Hindlimb muscle (tissue), 1 donor: Measurements from ENCODE around the gene MCF2L. TPM values are rescaled to one million over a fixed set of nuclear protein-coding genes. Genes with fewer than 3 reads are reported as not detected.
"Not testable (repeated sequence)": the region's sequence is repeated elsewhere in the genome, so short reads cannot be mapped to it uniquely, and the experiment has no call there.

ENCODE experiments used
- DNase-seq: peaks from one replicate; pipeline ENCODE4 v3.0.0-alpha.2; 2013
- polyA plus RNA-seq: library from polyadenylated mRNA; unstranded; fragments of 120-200 nt; gene quantifications from one replicate; pipeline ENCODE4 v1.2.1, GENCODE V29; 2013; ENCODE audit not compliant: insufficient read length

MCF2L gene
- polyA plus RNA-seq, 1 donor = 23.3 TPM

DNA sequence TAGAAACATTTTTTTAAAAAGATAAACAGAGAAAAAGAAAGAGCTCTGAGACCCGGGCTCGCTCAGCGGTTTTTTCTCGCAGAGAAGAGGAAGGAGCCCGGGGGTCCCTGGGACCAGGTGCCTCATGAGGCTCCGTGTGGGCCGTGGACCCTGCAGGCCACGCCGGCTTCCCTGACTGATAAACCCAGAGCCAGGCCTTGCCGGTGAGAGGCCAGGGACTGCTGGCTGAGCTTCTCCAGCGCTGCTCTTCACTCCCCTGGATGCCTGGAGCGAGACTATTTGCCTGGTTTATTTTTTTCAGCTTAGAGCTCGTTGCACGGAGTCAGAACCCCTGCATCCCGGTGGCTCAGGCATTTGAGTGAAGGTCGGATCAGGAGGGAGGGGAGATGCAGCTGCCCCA is 83.2 kb downstream of the MCF2L start:
- DNase-seq = no peak

DNA sequence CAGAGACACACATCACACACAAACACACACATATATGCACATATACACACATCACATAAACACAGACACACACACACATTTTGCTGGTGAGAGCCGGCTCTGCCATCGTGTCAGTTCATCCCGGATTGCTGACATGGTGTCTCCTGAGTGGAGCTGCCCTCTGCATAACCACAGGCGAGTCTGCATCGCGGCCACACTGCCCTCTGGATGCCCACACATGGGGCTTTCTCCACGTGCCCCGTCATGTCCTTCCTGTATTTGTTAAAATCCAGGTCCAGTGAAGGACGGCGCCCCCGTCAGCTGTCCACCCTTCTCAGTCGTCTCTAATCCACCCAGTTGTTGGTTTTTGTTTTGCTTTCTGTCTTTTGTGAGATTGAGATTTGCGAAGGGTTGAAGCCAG is 84.0 kb downstream of the MCF2L start:
- DNase-seq = no peak

DNA sequence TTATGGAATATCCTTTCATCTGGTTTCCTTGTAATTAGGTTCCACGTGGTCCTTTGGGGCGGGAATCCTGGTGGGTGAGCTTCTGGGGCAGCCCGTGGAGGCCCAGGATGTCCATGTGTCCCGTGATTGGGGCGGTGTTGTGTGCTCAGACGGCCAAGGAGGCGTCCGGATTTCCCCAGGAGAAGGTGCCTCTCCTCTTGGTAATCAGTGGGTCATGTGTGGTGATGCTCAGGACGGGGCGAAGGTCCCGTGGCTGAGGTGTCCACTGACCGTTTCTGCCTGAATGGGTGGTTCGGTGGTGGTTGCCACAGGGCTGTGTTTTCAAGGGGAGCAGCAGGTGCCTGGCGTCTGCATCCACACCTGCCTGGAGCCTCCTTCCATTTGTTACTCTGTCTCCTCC is 84.4 kb downstream of the MCF2L start:
- no peak for DNase-seq

DNA sequence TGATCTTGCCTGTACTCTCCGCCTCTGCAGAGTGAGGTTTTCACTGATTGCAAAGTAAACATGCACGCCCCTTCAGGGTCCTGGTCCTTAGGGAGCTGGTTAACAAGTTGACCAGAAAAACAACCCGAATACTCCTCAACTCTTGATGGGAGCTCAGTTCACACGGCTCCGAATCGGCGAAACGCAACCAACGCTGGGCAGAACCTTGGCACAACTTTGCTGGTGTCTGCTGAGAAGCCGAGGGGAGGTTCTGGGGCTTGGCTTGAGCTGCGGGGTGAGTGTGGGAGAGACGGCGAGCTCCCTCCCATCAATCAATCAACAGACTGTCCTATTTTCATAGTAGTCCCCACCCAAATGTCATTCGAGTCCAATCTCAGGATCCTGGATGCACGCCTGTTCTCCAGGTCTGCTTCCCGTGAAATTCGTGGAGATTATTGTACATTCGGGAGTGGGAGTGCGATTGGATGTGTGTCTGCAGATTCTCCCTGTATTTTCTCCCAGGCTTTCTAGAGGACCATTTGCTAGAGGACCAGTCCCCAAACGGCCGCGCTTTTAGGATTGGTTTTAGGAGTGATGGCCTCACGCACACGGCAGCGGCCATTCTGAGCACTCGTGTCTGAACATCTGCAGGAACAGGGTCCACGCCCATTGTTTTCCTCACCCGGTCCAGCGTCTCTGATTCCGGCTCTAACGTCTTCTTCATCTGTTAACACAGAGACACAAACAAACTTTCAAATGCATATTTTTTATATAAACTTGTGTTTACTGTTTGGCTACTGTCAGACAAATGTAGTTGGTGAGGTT is 85.0 kb downstream of the MCF2L start:
- no peak for DNase-seq

DNA sequence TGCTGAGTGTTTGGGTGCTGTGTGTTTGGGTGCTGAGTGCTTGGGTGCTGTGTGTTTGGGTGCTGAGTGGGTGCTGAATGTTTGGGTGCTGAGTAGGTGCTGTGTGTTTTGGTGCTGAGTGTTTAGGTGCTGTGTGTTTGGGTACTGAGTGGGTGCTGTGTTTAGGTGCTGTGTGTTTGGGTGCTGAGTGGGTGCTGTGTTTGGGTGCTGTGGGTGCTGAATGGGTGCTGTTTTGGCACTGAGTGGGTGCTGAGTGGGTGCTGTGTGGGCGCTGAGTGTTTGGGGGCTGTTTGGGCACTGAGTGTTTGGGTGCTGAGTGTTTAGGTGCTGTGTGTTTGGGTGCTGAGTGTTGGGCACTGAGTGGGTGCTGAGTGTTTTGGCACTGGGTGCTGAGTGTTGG is 88.1 kb downstream of the MCF2L start:
- DNase-seq = no peak

DNA sequence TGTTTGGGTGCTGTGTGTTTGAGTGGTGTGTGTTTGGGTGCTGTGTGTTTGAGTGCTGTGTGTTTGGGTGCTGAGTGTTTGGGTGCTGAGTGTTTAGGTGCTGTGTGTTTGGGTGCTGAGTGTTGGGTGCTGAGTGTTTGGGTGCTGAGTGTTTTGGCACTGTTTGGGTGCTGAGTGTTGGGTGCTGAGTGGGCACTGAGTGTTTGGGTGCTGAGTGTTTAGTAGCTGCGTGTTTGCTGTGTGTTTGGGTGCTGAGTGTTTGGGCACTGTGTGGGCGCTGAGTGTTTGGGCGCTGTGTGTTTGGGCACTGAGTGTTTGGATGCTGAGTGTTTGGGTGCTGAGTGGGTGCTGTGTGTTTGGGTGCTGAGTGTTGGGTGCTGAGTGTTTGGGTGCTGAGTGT is 88.5 kb downstream of the MCF2L start:
- not testable (repeated sequence) for DNase-seq

DNA sequence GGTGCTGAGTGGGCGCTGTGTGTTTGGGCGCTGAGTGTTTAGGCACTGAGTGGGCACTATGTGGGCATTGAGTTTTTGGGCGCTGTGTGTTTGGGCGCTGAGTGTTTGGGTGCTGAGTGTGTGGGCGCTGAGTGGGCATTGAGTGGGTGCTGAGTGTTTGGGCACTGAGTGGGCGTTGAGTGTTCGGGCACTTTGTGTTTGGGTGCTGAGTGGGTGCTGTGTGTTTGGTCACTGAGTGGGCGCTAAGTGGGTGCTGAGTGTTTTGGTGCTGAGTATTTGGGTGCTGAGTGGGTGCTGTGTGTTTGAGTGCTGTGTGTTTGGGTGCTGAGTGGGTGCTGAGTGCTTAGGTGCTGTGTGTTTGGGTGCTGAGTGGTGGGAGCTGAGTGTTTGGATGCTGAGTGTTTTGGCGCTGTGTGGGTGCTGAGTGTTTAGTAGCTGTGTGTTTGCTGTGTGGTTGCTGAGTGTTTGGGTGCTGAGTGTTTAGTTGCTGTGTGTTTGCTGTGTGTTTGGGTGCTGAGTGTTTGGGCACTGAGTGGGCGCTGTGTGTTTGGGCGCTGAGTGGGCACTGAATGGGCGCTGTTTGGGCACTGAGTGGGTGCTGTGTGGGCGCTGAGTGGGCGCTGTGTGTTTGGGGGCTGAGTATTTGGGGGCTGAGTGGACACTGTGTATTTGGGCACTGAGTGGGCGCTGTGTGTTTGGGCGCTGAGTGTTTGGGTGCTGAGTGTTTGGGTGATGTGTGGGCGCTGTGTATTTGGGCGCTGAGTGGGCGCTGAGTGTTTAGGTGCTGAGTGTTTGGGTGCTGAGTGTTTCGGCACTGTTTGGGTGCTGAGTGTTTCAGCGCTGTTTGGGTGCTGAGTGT is 89.3 kb downstream of the MCF2L start:
- DNase-seq = no peak

DNA sequence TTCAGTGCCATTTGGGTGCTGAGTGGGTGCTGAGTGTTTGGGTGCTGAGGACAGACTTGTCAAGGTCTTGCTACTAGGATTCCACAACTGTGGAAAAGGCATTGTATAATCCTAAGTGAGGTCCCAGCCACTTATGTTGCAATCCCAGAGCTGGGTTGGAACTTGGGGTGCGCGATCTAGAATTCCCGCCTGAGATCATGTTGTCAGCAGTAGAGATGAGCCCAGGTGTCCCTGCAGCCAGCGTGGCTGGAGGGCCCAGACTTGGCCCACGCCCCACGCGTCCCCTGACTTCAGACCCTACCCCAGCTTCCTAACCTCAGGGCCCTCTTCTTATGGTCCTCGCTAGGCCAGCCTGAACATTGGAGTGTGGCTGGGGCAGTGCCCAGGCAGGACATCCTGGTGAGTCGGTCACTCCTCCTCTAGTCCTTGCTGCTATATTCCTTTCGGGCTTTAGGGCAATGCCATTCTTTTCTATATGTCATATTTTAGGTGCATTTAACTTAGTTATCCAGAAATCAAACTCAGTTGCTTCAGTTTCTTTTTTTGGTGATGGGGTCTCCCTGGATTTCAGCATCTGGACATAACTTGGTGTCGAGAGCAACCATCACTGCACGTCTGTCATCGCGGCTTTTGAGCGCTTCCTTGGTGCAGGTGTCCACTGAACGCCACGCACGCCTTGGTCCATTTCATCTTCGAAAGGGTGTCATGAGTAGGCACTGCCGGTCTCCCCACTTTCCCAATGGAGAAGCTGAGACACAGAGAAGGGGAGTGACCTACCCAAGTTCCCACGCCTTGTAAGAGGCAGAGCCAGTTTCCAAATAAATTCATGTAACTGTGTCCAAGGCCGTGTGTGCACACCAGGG is 90.2 kb downstream of the MCF2L start:
- no peak for DNase-seq

DNA sequence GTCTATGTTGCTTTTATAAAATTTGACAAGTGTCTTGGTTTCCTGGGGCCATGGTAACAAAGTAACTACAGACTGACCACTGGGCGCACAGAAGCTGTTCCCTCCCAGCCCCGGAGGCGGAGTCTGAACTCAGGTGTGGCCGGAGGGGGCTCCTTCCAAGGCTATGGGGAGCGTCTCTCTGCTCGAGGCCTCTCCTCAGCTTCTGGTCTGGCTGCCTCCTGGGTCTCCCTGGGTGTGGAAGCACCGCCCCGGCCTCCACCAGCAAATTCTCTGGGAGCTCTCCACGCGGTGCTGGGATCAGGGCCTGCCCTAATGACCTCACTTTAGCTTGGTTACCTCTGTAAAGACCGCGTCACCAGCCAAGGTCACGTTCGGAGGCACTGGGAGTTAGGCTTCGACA is 90.9 kb downstream of the MCF2L start:
- DNase-seq = no peak

DNA sequence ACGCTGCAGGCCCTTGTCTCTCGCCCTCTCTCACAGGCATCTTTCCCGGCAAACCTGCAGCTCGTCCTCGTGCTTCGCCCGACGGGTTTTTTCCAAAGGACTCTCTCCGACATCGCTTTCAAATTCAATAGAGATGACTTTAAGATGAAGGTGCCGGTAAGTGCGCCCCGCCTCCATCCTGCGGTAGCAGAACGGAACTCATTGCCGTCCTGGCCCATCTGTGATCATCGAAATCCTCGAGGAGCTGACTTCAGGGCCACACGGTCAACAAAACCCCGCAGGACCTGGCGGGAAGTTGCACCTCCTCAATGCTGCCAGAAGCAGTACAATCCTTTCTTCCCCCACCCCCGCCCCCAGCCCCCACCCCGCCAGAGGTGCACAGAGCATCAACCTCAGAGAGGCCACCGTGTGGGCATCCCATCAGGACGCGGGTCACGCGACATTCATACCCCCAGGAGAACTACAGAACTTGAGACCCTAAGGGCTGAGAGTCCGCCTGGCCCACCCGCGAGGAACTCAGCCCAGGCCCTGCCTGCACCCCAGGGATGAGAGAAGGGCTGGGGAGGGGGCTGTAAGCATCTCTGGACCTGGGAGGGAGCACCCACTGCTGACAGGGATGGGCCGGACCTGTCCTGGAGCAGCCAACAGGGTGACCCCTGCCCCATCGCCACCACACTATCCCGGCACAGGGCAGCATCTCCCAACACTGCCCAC is 91.7 kb downstream of the MCF2L start:
- DNase-seq = no peak

DNA sequence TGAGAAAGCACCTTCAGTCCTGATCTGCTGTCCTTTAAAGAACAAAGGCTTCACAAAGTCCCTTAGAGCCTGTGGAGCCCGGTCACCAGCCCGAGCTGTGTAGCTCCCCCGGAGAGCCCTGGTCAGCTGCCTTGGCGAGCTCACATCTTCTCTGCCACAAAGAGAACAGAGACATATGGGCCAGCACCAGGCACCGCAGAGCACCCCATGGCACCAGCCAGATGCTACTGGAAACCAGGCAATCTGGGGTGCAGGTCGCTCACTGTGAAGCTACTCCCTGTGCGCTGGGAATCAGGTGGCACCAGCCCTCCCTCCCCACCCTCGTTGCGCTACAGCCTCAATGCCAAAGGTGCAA is 92.2 kb downstream of the MCF2L start:
- DNase-seq = no peak

DNA sequence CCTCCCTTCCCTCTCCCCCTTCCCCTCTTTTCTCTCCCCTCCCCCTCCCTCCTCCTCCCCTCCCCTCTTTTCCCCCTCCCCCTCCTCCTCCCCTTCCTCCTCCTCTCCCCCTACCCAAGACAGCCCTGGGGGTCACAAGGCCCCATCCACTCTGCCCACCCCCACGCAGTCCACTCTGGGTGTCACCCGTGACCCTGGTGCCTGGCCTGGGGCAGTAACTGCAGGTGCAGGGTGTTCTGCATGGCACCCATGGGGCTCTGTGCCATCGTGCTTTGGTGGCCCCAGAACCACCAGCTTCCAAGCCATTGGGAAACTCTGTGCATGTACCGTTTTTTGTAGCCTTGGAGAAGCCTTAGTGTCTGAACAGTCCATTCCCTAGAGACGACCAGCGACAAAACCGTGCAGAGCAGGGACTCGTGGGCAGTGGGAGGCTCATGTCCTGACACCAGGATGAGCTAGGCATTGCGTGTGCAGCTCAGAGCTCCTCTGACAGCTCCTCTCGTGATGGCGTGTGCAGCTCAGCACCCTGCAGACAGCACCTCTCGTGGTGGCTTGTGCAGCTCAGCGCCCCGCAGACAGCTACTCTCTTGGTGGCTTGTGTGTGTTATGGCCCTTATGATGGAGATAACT is 92.9 kb downstream of the MCF2L start:
- DNase-seq = no peak

DNA sequence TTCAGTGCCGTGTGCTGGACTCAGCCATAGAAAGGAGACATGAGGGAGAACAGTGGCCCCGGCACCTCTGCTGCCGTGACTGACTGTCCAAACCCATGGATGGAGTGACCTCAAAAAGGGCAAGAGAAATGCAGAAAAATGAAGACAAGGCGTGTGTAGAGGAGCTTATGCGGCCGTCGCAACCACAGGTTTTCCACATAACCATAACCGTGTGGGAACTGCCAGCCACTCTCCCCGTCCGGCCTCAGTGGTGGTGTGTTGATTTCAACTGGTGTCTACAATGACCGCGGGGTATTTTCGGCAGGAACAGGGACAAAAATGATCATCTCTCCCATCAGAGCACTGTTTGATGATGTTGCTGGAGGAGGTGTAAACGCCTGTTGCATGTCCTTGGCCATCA is 93.7 kb downstream of the MCF2L start:
- no peak for DNase-seq

DNA sequence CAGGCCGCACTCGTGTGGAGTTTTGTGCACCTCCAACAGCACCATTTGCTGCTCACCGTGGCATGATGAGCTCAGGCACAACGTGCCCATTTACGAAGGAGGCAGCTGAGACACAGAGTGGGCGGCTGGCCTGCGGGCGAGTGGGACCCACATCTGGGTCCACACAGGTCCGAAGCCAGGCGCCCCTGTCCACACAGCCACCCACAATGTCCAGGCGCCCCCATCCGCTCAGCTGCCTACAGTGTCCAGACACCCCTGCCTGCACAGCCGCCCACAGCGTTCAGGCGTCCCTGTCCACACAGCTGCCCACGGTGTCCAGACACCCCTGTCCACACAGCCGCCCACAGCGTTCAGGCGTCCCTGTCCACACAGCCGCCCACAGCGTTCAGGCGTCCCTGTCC is 94.1 kb downstream of the MCF2L start:
- no peak for DNase-seq

DNA sequence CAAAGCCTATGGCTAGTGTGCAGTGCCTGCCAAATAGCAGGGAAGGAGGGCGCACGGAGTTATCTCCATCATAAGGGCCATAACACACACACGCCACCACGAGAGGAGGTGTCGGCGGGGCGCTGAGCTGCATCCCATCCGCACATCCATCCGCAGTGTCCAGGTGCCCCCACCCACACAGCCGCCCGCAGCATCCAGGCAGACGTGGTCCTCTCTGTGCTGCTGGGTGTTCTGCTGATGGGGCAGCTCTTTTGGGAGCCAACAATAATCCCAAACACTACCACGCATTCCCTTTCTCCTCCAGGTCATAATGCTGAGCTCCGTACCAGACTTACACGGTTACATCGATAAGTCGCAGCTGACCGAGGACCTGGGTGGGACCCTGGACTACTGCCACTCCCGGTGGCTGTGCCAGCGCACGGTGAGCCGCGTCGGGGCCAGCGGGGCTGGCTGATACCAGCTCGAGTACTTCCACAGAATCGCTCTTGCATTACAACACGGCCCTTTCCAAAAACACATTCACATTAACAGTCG is 95.1 kb downstream of the MCF2L start:
- DNase-seq = no peak

DNA sequence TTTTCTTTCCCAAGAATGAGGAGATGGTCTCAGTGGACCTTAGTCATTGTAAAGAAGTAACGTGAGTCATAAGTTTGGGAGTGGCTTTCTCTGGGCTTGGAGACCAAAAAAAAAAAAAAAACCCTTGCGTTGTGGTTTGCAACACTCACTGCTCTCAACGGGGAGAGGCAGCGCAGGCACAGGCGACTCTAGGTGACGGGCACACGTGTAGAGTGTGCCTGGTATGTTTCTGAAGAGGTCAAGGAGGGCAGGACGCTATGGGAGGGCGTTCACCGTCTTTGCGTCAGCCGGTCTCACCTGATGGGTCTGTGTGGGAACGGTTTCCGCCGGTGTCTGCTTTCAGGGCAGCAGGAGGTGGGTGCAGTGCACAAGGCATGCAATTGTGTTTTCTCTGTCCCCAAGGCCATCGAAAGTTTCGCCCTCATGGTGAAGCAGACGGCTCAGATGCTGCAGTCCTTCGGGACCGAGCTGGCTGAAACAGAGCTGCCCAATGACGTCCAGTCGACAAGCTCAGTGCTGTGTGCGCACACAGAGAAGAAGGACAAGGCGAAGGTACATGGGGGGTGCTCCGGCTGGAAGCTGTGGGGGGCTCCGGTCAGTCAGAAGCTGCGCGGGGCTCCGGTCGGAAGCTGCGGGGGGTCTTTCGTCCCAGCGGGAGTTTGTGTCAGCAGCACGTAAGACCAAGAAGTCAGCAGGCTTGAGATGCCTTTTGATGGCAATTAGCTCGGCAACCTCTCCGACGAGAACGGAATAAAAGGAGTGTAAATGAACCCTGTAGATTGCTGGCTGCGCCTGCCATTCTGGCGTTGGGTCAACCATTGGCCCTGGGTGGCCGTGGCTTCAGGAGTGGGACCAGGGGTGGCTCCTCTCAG is 95.8 kb downstream of the MCF2L start:
- DNase-seq = peak; percentile 77

DNA sequence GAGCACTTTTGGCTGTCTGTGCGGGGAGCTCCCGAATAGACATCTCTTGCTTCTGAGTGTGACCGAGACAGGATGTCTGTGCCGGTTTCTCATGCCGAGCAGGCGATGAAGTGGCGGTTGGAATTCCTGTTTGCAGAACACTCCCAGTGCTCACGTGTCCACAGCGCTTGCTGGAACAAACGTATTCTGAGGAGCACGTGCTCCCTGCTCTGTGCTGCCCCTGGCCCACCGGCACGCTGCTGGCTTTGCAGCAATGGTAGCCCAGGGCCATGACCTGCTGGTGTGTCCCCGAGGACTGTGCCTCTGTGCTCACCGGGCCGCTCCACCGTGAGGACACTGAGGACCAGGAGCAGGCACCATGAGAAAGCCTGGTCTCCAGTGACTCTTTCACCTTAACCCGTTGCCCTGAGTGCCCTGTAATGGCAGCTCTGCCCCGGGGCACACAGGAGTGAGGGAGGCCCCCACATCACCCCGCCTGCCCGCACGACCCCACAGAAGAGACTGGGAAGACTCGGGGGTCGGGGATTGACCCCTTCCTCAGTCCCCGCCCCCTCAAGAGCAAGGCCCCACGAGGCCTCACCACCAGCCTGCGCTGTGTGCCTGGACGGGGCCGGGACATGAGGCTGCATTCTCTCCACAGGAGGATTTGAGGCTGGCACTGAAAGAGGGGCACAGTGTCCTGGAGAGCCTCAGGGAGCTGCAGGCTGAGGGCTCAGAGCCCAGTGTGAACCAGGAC is 96.6 kb downstream of the MCF2L start:
- peak; percentile 34 for DNase-seq

DNA sequence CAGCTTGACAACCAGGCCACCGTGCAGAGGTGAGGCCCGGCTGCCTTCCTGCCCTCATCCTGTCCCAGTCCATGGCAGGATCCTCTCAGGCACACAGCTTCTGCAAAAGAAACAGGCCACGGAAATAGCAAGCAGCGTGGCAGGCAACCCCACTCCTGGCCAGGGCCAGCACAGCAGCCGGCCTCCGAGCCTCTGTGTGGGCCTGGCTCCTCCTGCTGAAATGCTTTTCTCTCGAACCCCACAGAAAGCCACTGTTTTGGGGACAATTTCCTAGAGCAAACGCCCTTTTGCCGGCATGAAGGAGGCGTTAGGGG is 97.1 kb downstream of the MCF2L start:
- DNase-seq = no peak

DNA sequence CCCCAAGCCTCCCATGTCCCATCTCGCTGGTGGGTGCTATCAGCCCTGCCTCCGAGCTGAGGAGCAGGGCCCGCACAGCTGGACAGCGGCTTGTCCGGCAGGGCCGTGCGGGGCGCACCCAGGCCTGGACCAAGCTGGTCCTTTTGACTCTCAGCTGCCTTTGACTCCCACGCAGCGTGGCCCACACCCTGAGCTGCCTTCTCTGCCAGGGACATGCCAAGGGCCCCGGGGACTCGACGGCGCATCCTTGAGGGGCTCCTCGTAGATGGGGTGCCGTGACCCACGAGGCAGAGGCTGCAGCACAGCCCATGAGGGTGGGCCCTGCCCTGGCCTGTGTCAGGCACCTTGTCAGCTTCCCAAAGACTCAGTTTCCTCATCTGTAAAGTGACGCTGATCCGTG is 97.7 kb downstream of the MCF2L start:
- DNase-seq = no peak
